SK-N-SH (cell line): Measurements from ENCODE around the gene PRMT3. TPM values are rescaled to one million over a fixed set of nuclear protein-coding genes. Genes with fewer than 3 reads are reported as not detected.

Experiments used
- CTCF ChIA-PET: fragments of 300-600, 350-600 bp; formaldehyde crosslinking; extraction: SDS; loops from one replicate; lab custom pipeline; 2021; lab: Yijun Ruan, JAX
- POLR2A ChIA-PET: fragments of 350-600 bp; sonication (Branson Sonifier 250); formaldehyde crosslinking; extraction: SDS; loops from one replicate; lab custom pipeline; 2020; ENCODE audit warnings: antibody characterized with exemption, inconsistent platforms; lab: Yijun Ruan, JAX
- DNase-seq: peaks from one replicate; pipeline ENCODE4 v3.0.0; 2012
- H2AFZ ChIP-seq: fragments of 200-600 bp; sonication (generic); 2 replicates; pipeline ENCODE4 v1.8.1; 2016; ENCODE audit warnings: antibody characterized with exemption, mild to moderate bottlenecking, low read depth
- H3F3A ChIP-seq: fragments of 200-600 bp; sonication (generic); replicated peaks from 2 replicates; pipeline ENCODE3; 2016; ENCODE audit warnings: antibody characterized with exemption, mild to moderate bottlenecking; ENCODE audit not compliant: insufficient read depth
- H3K27ac ChIP-seq, 2 experiments: fragments of 200-500 bp in 1 of 2; fragments of 200-600 bp in 1 of 2; sonication (Bioruptor generic) in 1 of 2; sonication (generic), shearing (Covaris generic) in 1 of 2; 2 replicates each; pipeline versions ENCODE4 v1.5.1 to v1.6.1; 2014 to 2016; ENCODE audit warnings: low read depth in 2 of 2, inconsistent platforms in 1 of 2, low read length in 1 of 2, mild to moderate bottlenecking in 1 of 2, mixed read lengths in 1 of 2
- H3K27me3 ChIP-seq: fragments of 200-600 bp; sonication (generic), shearing (Covaris generic); 2 replicates; pipeline ENCODE4 v1.6.1; 2016; ENCODE audit warnings: mixed run types; ENCODE audit not compliant: insufficient read depth
- H3K36me3 ChIP-seq, 2 experiments: fragments of 200-500 bp in 1 of 2; fragments of 200-600 bp in 1 of 2; sonication (Bioruptor generic) in 1 of 2; sonication (generic) in 1 of 2; replicated peaks in 1 of 2; 2 replicates each; pipeline versions ENCODE3 to v1.5.1; 2014 to 2016; ENCODE audit warnings: low read length in 1 of 2, mild to moderate bottlenecking in 1 of 2; ENCODE audit not compliant: insufficient read depth in 2 of 2, control insufficient read depth in 1 of 2
- H3K4me1 ChIP-seq, 2 experiments: fragments of 200-500 bp in 1 of 2; fragments of 200-600 bp in 1 of 2; sonication (Bioruptor generic) in 1 of 2; sonication (generic), shearing (Covaris generic) in 1 of 2; 2 replicates each; pipeline versions ENCODE4 v1.5.1 to v1.6.1; 2014 to 2016; ENCODE audit warnings: low read depth in 1 of 2, low read length in 1 of 2, mixed run types in 1 of 2; ENCODE audit not compliant: insufficient read depth in 2 of 2, control insufficient read depth in 1 of 2
- H3K4me2 ChIP-seq: fragments of 200-600 bp; sonication (generic), shearing (Covaris generic); 2 replicates; pipeline ENCODE4 v1.6.1; 2017; ENCODE audit warnings: mixed run types
- H3K4me3 ChIP-seq, 2 experiments: fragments of 200-500 bp in 1 of 2; fragments of 200-600 bp in 1 of 2; sonication (Bioruptor generic) in 1 of 2; sonication (generic), shearing (Covaris generic) in 1 of 2; 2 replicates each; pipeline versions ENCODE4 v1.5.1 to v1.8.1; 2014 to 2016; ENCODE audit warnings: low read depth in 2 of 2, inconsistent platforms in 1 of 2, low read length in 1 of 2, mild to moderate bottlenecking in 1 of 2, mixed read lengths in 1 of 2, moderate library complexity in 1 of 2
- H3K79me2 ChIP-seq: fragments of 200-600 bp; sonication (generic); 2 replicates; pipeline ENCODE4 v1.8.1; 2017; ENCODE audit warnings: mild to moderate bottlenecking; ENCODE audit not compliant: insufficient read depth
- H3K9ac ChIP-seq: fragments of 200-600 bp; sonication (generic); 2 replicates; pipeline ENCODE4 v1.6.1; 2017; ENCODE audit warnings: mixed run types
- H3K9me2 ChIP-seq: fragments of 200-600 bp; sonication (generic); 2 replicates; pipeline ENCODE4 v1.6.1; 2017; ENCODE audit warnings: mixed run types
- H3K9me3 ChIP-seq: fragments of 200-600 bp; sonication (generic); 2 replicates; pipeline ENCODE4 v1.6.1; 2017; ENCODE audit warnings: mixed run types, mild to moderate bottlenecking, moderate library complexity
- H4K20me1 ChIP-seq: fragments of 200-600 bp; sonication (generic); 2 replicates; pipeline ENCODE4 v1.6.1; 2017; ENCODE audit warnings: mild to moderate bottlenecking, mixed run types; ENCODE audit not compliant: insufficient read depth
- ELF1 ChIP-seq: IDR thresholded peaks from 2 replicates; pipeline ENCODE4 v1.4.0; 2012
- EP300 ChIP-seq, 2 experiments: IDR thresholded peaks; 2 replicates each; pipeline versions ENCODE4 v1.4.0 to v1.6.1; 2012; ENCODE audit warnings: borderline replicate concordance in 1 of 2, low read depth in 1 of 2, low read length in 1 of 2
- EZH2phosphoT487 ChIP-seq: fragments of 200-600 bp; sonication (generic); IDR thresholded peaks from 2 replicates; pipeline ENCODE4 v1.6.1; 2017; ENCODE audit warnings: low read depth, mixed run types, mild to moderate bottlenecking, antibody characterized with exemption, moderate library complexity, borderline replicate concordance
- FOSL2 ChIP-seq: IDR thresholded peaks from 2 replicates; pipeline ENCODE4 v1.4.0; 2012; ENCODE audit warnings: low read depth, mild to moderate bottlenecking, moderate library complexity, borderline replicate concordance
- FOXM1 ChIP-seq: IDR thresholded peaks from 2 replicates; pipeline ENCODE4 v1.4.0; 2012; ENCODE audit warnings: low read depth, mild to moderate bottlenecking
- GABPA ChIP-seq: IDR thresholded peaks from 2 replicates; pipeline ENCODE4 v1.4.0; 2012; ENCODE audit warnings: low read depth, mild to moderate bottlenecking
- GATA2 ChIP-seq: sonication (generic); formaldehyde crosslinking; IDR thresholded peaks from 2 replicates; pipeline ENCODE4 v1.5.0; 2020; ENCODE audit warnings: mild to moderate bottlenecking, missing genetic modification reagents
- JUND ChIP-seq: IDR thresholded peaks from 2 replicates; pipeline ENCODE4 v1.4.0; 2012
- MEF2A ChIP-seq: IDR thresholded peaks from 2 replicates; pipeline ENCODE4 v1.4.0; 2012; ENCODE audit warnings: low read depth, borderline replicate concordance
- MXI1 ChIP-seq: IDR thresholded peaks from 2 replicates; pipeline ENCODE4 v1.6.1; 2012; ENCODE audit warnings: mild to moderate bottlenecking, low read depth, low read length, improper control_type of control experiment
- NFIC ChIP-seq: IDR thresholded peaks from 2 replicates; pipeline ENCODE4 v1.4.0; 2012; ENCODE audit warnings: borderline replicate concordance
- NRF1 ChIP-seq: IDR thresholded peaks from 2 replicates; pipeline ENCODE4 v1.6.1; 2012; ENCODE audit warnings: low read depth, mild to moderate bottlenecking, low read length
- POLR2AphosphoS5 ChIP-seq: IDR thresholded peaks from 2 replicates; pipeline ENCODE4 v1.6.1; 2012; ENCODE audit warnings: low read depth, low read length
- RAD21 ChIP-seq: IDR thresholded peaks from 2 replicates; pipeline ENCODE4 v1.6.1; 2012; ENCODE audit warnings: mild to moderate bottlenecking, low read length
- RCOR1 ChIP-seq: fragments of 150-350 bp; IDR thresholded peaks from 2 replicates; pipeline ENCODE4 v1.6.1; 2017; ENCODE audit warnings: antibody characterized with exemption, low read length
- RFX5 ChIP-seq: IDR thresholded peaks from 2 replicates; pipeline ENCODE4 v1.6.1; 2012; ENCODE audit warnings: mild to moderate bottlenecking, improper control_type of control experiment, low read length
- RXRA ChIP-seq: IDR thresholded peaks from 2 replicates; pipeline ENCODE4 v1.4.0; 2012; ENCODE audit warnings: low read depth, mild to moderate bottlenecking, borderline replicate concordance
- SIN3A ChIP-seq: IDR thresholded peaks from 2 replicates; pipeline ENCODE4 v1.6.1; 2012; ENCODE audit warnings: low read depth, mild to moderate bottlenecking, low read length, moderate library complexity, borderline replicate concordance
- SMC3 ChIP-seq: IDR thresholded peaks from 2 replicates; pipeline ENCODE4 v1.6.1; 2012; ENCODE audit warnings: low read depth, low read length, improper control_type of control experiment
- TAF1 ChIP-seq: IDR thresholded peaks from 2 replicates; pipeline ENCODE4 v1.6.1; 2012; ENCODE audit warnings: low read depth, mild to moderate bottlenecking, low read length, moderate library complexity, borderline replicate concordance
- TEAD4 ChIP-seq: IDR thresholded peaks from 2 replicates; pipeline ENCODE4 v1.4.0; 2012; ENCODE audit warnings: mild to moderate bottlenecking, borderline replicate concordance; ENCODE audit not compliant: insufficient read depth
- YY1 ChIP-seq: IDR thresholded peaks from 2 replicates; pipeline ENCODE4 v1.4.0; 2012; ENCODE audit warnings: low read depth, mild to moderate bottlenecking
- WGBS: methylation state at CpG from one replicate; pipeline ENCODE4 v1.1.6; 2017; ENCODE audit warnings: low lambda C conversion rate; 5-methylcytosine and 5-hydroxymethylcytosine counted together
- polyA plus RNA-seq, 3 experiments: library from polyadenylated mRNA; depleted of rRNA; stranded (reverse); fragments of >200 nt; gene quantifications; 2 replicates each; pipeline ENCODE4 v1.2.3, GENCODE V29; 2012
- TF ChIP-seq, protein P1 (sequence below): IDR thresholded peaks from 2 replicates; pipeline ENCODE4 v1.4.0; 2012; ENCODE audit warnings: low read depth
- TF ChIP-seq, protein P2 (sequence below): IDR thresholded peaks from 2 replicates; pipeline ENCODE4 v1.6.1; 2012; ENCODE audit warnings: mild to moderate bottlenecking, low read depth, low read length, moderate library complexity
- TF ChIP-seq, protein P3 (sequence below): IDR thresholded peaks from 2 replicates; pipeline ENCODE4 v1.4.0; 2012; ENCODE audit warnings: low read depth, borderline replicate concordance
- TF ChIP-seq, protein P4 (sequence below): IDR thresholded peaks from 2 replicates; pipeline ENCODE4 v1.4.0; 2012; ENCODE audit warnings: low read depth, borderline replicate concordance
- TF ChIP-seq, protein P5 (sequence below): fragments of 150-350 bp; IDR thresholded peaks from 2 replicates; pipeline ENCODE4 v1.6.1; 2017; ENCODE audit warnings: antibody characterized with exemption, low read length, low read depth, borderline replicate concordance
- TF ChIP-seq, protein P6 (sequence below): IDR thresholded peaks from 2 replicates; pipeline ENCODE4; 2012

PRMT3 gene
- polyA plus RNA-seq, 1 of the 3 experiments (the other 2 are of a cell fraction) = 10.8 TPM

DNA sequence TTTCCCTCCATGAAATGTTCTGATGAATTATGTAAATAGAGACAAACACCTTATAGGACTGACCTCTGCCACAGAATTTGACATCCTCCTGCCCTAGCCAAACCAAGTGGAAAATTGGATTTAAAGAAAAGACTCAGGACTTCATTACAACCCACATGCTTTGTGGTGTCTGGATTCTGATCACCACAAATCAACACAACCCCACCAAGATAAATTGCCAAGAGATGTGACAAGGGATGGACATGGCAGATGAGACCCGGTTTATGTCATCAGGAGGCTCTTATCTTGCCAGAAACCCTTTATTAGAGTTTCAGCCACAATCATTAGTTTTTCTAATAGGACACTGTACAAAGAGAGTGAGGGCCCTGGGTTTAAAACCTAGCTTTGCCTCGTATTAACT, 154.0 kb downstream of the PRMT3 start:
- Histone ChIP-seq H3F3A (no peaks in the 10 kb centered on the region), H3K4me3 (no peak overlapping the region), H3K27ac (peak overlapping the region in 1 of 2 experiments; percentile 75; a peak in 2 of 4 replicates), H3K36me3 (no peaks in the 10 kb centered on the region), H3K9ac (no peak overlapping the region), H2AFZ (no peak overlapping the region), H3K9me3 (no peaks in the 10 kb centered on the region), H3K4me1 (peaks cover 0 to 20% of the 10 kb centered on the region in 2 experiments; a peak in 2 of 4 replicates), H3K4me2 (no peak overlapping the region), H3K9me2 (no peaks in the 10 kb centered on the region), H3K27me3 (no peaks in the 10 kb centered on the region), H3K79me2 (no peaks in the 10 kb centered on the region), H4K20me1 (no peaks in the 10 kb centered on the region)
- 3% methylated on average over 2 of the region's 2 CpGs for WGBS
- DNase-seq = peak; percentile 42
- POLR2A ChIA-PET = no interaction called here
- CTCF ChIA-PET = interaction anchor here (0.7 to 2.1 kb wide), 4 partner anchors 10 to 145 kb away, joined by 3 to 6 read pairs (median 3); no protein-coding TSS in a partner anchor
- TF ChIP-seq FOXM1 = no peak
- TF ChIP-seq RFX5 = no peak
- TF ChIP-seq, protein P1, sequence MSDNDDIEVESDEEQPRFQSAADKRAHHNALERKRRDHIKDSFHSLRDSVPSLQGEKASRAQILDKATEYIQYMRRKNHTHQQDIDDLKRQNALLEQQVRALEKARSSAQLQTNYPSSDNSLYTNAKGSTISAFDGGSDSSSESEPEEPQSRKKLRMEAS = no peak
- no peak for TF ChIP-seq FOSL2
- no peak for TF ChIP-seq NRF1
- TF ChIP-seq, protein P2, sequence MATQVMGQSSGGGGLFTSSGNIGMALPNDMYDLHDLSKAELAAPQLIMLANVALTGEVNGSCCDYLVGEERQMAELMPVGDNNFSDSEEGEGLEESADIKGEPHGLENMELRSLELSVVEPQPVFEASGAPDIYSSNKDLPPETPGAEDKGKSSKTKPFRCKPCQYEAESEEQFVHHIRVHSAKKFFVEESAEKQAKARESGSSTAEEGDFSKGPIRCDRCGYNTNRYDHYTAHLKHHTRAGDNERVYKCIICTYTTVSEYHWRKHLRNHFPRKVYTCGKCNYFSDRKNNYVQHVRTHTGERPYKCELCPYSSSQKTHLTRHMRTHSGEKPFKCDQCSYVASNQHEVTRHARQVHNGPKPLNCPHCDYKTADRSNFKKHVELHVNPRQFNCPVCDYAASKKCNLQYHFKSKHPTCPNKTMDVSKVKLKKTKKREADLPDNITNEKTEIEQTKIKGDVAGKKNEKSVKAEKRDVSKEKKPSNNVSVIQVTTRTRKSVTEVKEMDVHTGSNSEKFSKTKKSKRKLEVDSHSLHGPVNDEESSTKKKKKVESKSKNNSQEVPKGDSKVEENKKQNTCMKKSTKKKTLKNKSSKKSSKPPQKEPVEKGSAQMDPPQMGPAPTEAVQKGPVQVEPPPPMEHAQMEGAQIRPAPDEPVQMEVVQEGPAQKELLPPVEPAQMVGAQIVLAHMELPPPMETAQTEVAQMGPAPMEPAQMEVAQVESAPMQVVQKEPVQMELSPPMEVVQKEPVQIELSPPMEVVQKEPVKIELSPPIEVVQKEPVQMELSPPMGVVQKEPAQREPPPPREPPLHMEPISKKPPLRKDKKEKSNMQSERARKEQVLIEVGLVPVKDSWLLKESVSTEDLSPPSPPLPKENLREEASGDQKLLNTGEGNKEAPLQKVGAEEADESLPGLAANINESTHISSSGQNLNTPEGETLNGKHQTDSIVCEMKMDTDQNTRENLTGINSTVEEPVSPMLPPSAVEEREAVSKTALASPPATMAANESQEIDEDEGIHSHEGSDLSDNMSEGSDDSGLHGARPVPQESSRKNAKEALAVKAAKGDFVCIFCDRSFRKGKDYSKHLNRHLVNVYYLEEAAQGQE = no peak
- peak; percentile 85 for TF ChIP-seq RCOR1
- peak; percentile 35; the same call in 1 of the 2 replicates for TF ChIP-seq MXI1
- TF ChIP-seq NFIC = no peak
- TF ChIP-seq SIN3A = no peak
- TF ChIP-seq MEF2A = no peak
- no peak for TF ChIP-seq POLR2AphosphoS5
- no peak for TF ChIP-seq EZH2phosphoT487
- TF ChIP-seq RAD21 = no peak
- TF ChIP-seq, protein P3, sequence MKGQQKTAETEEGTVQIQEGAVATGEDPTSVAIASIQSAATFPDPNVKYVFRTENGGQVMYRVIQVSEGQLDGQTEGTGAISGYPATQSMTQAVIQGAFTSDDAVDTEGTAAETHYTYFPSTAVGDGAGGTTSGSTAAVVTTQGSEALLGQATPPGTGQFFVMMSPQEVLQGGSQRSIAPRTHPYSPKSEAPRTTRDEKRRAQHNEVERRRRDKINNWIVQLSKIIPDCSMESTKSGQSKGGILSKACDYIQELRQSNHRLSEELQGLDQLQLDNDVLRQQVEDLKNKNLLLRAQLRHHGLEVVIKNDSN = no peak
- TF ChIP-seq SMC3 = no peak
- TF ChIP-seq GABPA = no peak
- no peak for TF ChIP-seq TAF1
- peak; percentile 88 for TF ChIP-seq GATA2 (CRISPR knock-in tag)
- TF ChIP-seq EP300 (IDR thresholded peaks at IDR 0.05; ENCODE audit: borderline replicate concordance in 1 of 2, low read depth in 1 of 2, low read length in 1 of 2) = peak in 1 of 2 experiments; percentile 92; a peak in 2 of 4 replicates
- no peak for TF ChIP-seq YY1
- TF ChIP-seq, protein P4, sequence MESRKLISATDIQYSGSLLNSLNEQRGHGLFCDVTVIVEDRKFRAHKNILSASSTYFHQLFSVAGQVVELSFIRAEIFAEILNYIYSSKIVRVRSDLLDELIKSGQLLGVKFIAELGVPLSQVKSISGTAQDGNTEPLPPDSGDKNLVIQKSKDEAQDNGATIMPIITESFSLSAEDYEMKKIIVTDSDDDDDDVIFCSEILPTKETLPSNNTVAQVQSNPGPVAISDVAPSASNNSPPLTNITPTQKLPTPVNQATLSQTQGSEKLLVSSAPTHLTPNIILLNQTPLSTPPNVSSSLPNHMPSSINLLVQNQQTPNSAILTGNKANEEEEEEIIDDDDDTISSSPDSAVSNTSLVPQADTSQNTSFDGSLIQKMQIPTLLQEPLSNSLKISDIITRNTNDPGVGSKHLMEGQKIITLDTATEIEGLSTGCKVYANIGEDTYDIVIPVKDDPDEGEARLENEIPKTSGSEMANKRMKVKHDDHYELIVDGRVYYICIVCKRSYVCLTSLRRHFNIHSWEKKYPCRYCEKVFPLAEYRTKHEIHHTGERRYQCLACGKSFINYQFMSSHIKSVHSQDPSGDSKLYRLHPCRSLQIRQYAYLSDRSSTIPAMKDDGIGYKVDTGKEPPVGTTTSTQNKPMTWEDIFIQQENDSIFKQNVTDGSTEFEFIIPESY = no peak
- TF ChIP-seq, protein P5, sequence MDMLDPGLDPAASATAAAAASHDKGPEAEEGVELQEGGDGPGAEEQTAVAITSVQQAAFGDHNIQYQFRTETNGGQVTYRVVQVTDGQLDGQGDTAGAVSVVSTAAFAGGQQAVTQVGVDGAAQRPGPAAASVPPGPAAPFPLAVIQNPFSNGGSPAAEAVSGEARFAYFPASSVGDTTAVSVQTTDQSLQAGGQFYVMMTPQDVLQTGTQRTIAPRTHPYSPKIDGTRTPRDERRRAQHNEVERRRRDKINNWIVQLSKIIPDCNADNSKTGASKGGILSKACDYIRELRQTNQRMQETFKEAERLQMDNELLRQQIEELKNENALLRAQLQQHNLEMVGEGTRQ = no peak
- TF ChIP-seq RXRA = no peak
- TF ChIP-seq, protein P6, sequence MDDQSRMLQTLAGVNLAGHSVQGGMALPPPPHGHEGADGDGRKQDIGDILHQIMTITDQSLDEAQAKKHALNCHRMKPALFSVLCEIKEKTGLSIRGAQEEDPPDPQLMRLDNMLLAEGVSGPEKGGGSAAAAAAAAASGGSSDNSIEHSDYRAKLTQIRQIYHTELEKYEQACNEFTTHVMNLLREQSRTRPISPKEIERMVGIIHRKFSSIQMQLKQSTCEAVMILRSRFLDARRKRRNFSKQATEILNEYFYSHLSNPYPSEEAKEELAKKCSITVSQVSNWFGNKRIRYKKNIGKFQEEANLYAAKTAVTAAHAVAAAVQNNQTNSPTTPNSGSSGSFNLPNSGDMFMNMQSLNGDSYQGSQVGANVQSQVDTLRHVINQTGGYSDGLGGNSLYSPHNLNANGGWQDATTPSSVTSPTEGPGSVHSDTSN = no peak
- TF ChIP-seq TEAD4 = no peak
- TF ChIP-seq JUND = no peak
- TF ChIP-seq ELF1 = no peak
